Tibial artery (tissue), 4 donors: ENCODE data around the gene CDK11B.

ENCODE experiments used
- DNase-seq, 2 donors: peaks; one replicate each; pipeline ENCODE4 v3.0.0-alpha.2; 2019
- H3K27ac ChIP-seq, 2 donors: fragments of 200-600 bp; sonication (generic) in 1 of 2; 1 replicate in 1 of 2; 2 replicates in 1 of 2; pipeline ENCODE4 v1.5.1; 2018 to 2019; ENCODE audit warnings: mild to moderate bottlenecking in 1 of 2
- H3K27me3 ChIP-seq, 2 donors: fragments of 200-600 bp; sonication (generic) in 1 of 2; one replicate each; pipeline versions ENCODE4 v1.5.1 to v1.6.0; 2016 to 2019
- H3K36me3 ChIP-seq, 3 donors: fragments of 200-600 bp; sonication (generic) in 2 of 3; one replicate each; pipeline ENCODE4 v1.5.1; 2016 to 2019; ENCODE audit warnings: mild to moderate bottlenecking in 2 of 3
- H3K4me1 ChIP-seq, 4 donors: fragments of 200-600 bp; sonication (generic) in 2 of 4; 1 replicate in 3 of 4; 2 replicates in 1 of 4; pipeline ENCODE4 v1.5.1; 2016 to 2019
- H3K4me3 ChIP-seq, 2 donors: fragments of 200-600 bp; sonication (generic) in 1 of 2; 1 replicate in 1 of 2; 2 replicates in 1 of 2; pipeline ENCODE4 v1.5.1; 2018 to 2019; ENCODE audit warnings: mild to moderate bottlenecking in 2 of 2
- H3K9me3 ChIP-seq, 3 donors: fragments of 200-600 bp; sonication (generic) in 1 of 3; one replicate each; pipeline ENCODE4 v1.5.1; 2016 to 2019
- CTCF ChIP-seq, 2 experiments: fragments of 200-600 bp in 1 of 2; fragments of 450-650 bp in 1 of 2; IDR thresholded peaks; one replicate each; pipeline ENCODE4 v1.5.1; 2017 to 2019; ENCODE audit warnings: antibody characterized with exemption in 2 of 2, mild to moderate bottlenecking in 1 of 2, moderate library complexity in 1 of 2
- intact Hi-C: fragments of 100-400 bp; cut with DNase I; formaldehyde crosslinking; loops from one replicate; pipeline ENCODE4 v1.15.0; 2023; ENCODE audit warnings: low total_unique reads

The CDK11B gene

GRCh38 chr1:1631782-1632420 is 26.9 kb downstream of the CDK11B start, which contains the start of gene MMP23B:
TSS of gene MMP23B (plus strand) at chr1:1632173. CDS start at chr1:1632219, 46 bp downstream.
- Histone ChIP-seq H3K9me3 (no peaks in the 10 kb centered on the region), H3K4me3 (peak within 1 kb of the TSS; percentile 30 to 37), H3K27me3 (peaks cover 11 to 48% of the 10 kb centered on the region in 2 donors), H3K27ac (peak within 1 kb of the TSS; percentile 56 to 77), H3K4me1 (peaks cover 0 to 24% (median 18%) of the 10 kb centered on the region in 4 donors), H3K36me3 (peaks cover 15 to 35% (median 26%) of the 10 kb centered on the region in 3 donors)
- intact Hi-C loops, result no loop called here
- DNase-seq, result peak in 1 of 2 donors; percentile 66
- no peak for TF ChIP-seq CTCF (IDR thresholded peaks at IDR 0.05)

- Histone ChIP-seq H3K9me3 (no peaks in the 10 kb centered on the region), H3K4me3 (peak overlapping the region; percentile 30 to 37), H3K4me1 (peaks cover 0 to 24% (median 18%) of the 10 kb centered on the region in 4 donors), H3K27ac (peak overlapping the region; percentile 56 to 77), H3K36me3 (peaks cover 9 to 35% (median 25%) of the 10 kb centered on the region in 3 donors), H3K27me3 (peaks cover 11 to 48% of the 10 kb centered on the region in 2 donors)
- intact Hi-C loops, result no loop called here
- DNase-seq, result peak; percentile 61 to 86
- no peak for TF ChIP-seq CTCF (IDR thresholded peaks at IDR 0.05)
These were observed 27.6 kb downstream of the CDK11B start for GRCh38 chr1:1630965-1631781.

GRCh38 chr1:1630191-1630964 is 28.4 kb downstream of the CDK11B start:
- H3K9me3 ChIP-seq, result no peaks in the 10 kb centered on the region
- peak overlapping the region; percentile 56 to 77 for H3K27ac ChIP-seq
- no peak for TF ChIP-seq CTCF (IDR thresholded peaks at IDR 0.05)
- intact Hi-C loops, result no loop called here
- peaks cover 11 to 48% of the 10 kb centered on the region in 2 donors for H3K27me3 ChIP-seq
- peaks cover 9 to 41% (median 25%) of the 10 kb centered on the region in 3 donors for H3K36me3 ChIP-seq
- H3K4me1 ChIP-seq, result peaks cover 0 to 24% (median 18%) of the 10 kb centered on the region in 4 donors
- H3K4me3 ChIP-seq, result peak overlapping the region; percentile 30 to 37
- DNase-seq, result peak; percentile 66 to 83

GRCh38 chr1:1629430-1630190 is 29.2 kb downstream of the CDK11B start:
- Histone ChIP-seq H3K4me3 (no peak overlapping the region), H3K9me3 (no peaks in the 10 kb centered on the region), H3K4me1 (peaks cover 0 to 24% (median 18%) of the 10 kb centered on the region in 4 donors), H3K36me3 (peaks cover 9 to 48% (median 25%) of the 10 kb centered on the region in 3 donors), H3K27me3 (peaks cover 11 to 48% of the 10 kb centered on the region in 2 donors), H3K27ac (no peak overlapping the region)
- no peak for TF ChIP-seq CTCF (IDR thresholded peaks at IDR 0.05)
- intact Hi-C loops, result no loop called here
- peak in 1 of 2 donors; percentile 68 for DNase-seq
